Dermis microvascular lymphatic vessel endothelial cell (primary cell): Measurements from ENCODE around the gene SAMD8. TPM values are rescaled to one million over a fixed set of nuclear protein-coding genes. Genes with fewer than 3 reads are reported as not detected.
A peak's percentile ranks its signal among the peaks of the same experiment; 100 is the strongest.
"Not testable (repeated sequence)": the region's sequence is repeated elsewhere in the genome, so short reads cannot be mapped to it uniquely, and the experiment has no call there.

Source experiments
- DNase-seq, 2 donors: peaks; one replicate each; pipeline versions ENCODE4 v3.0.0 to v3.0.0-alpha.2; 2010; ENCODE audit warnings: low read depth in 2 of 2
- total RNA-seq: library from RNA; depleted of rRNA; stranded (reverse); fragments of >200 nt; gene quantifications from 2 replicates; pipeline ENCODE4 v1.2.1, GENCODE V29; 2014

Gene SAMD8
- total RNA-seq, 1 donor from 2014 or later: 21.2 TPM

DNA sequence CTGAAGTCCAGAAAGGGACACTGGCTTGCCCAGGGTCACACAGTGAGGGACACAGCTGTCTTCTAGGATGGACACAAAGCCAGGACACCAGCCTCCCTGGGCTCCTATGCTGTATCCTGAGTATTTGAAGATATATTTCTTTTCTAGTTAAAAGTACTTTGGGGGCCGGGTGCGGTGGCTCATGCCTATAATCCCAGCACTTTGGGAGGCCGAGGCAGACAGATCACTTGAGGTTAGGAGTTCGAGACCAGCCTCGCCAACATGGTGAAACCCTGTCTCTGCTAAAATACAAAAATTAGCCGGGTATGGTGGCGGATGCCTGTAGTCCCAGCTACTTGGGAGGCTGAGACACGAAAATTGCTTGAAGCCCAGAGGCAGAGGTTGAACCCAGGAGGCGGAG, 4.6 kb upstream of the SAMD8 start:
- not testable (repeated sequence) for DNase-seq

DNA sequence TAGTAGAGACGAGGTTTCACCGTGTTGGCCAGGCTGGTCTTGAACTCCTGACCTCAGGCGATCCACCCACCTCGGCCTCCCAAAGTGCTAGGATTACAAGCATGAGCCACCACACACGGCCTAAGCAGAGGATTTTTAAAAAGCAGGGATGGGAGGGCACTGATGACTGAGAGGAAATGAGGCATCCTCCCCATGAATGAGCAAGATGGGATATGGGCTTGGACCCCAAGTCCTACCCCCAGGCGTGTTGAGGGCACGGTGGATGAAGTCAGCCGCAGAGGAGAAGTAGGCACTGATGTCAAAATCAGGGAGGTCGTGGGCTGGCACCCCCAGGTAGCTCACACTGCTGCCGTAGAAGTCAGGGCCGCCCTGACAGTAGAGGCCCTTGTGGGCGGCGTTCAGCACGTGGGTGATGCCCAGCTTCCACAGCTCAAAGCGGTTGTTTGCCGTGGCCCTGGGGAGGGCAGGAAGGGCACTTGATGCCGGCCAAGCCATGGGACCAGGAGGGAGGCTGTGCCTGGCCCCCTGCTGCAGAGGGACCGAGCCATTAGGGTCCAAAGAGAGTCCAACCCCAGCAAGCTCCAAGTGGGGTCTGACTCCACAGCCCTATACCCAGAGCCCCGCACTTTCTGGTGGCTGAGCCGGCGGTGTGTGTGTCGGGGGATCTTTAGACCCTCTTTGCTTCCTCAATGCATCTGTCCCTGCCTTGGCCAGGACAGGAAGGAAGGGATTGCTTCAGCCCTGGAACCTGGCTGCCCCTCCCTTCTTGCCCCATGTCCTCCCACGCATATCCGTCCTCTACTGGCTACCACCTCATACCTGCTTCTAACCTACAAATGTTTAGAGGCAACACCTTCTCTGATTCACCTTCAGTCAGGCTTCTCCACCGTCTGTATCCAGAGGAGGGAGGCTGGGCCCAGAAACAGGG, 3.4 kb upstream of the SAMD8 start:
- no peak for DNase-seq

GRCh38 chr10:75108684-75109458, 2.6 kb upstream of the SAMD8 start:
- peak in 1 of 2 donors; percentile 19 for DNase-seq

DNA sequence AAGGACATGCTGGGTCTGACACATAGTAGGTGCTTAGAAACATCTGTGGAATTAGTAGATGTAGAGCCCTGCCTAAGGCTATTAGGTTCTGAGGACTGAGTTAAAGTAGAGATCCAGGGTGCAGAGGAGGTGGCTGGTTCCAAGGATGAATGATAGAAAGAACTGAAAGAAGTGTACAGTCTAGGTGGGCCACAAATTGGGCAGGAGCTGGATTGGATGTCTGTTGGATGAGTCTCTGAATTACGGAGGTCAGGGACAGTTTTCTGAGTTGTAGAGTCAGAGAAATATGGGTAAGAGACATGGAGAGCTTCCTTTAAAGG, 2.0 kb upstream of the SAMD8 start:
- no peak for DNase-seq

- no peak for DNase-seq
Observed at GRCh38 chr10:75110006-75110632, 1.3 kb upstream of the SAMD8 start.

GRCh38 chr10:75111907-75112679, 637 bp downstream of the SAMD8 start:
- DNase-seq: peak in 1 of 2 donors; percentile 54

DNA sequence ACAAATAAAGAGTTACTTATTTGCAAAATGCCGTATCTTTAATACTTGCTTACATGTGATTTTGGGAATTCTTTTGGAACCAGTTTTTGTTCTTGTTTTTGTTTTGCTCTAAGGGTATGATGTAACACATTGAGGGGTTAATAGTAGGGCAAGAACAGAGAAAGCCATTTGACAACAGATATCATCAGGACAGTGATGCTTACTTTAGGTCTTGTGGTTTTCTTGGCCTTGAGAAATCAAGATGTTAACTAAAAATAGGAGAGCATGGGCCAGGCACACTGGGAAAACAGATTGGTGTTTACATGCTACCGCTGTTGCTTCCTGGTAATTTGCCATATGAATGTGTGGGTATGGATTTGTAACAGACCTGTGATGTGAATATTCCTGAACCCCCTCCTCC, 3.7 kb downstream of the SAMD8 start:
- DNase-seq: peak in 1 of 2 donors; percentile 15

GRCh38 chr10:75116941-75117775, 5.7 kb downstream of the SAMD8 start:
- not testable (repeated sequence) for DNase-seq

DNA sequence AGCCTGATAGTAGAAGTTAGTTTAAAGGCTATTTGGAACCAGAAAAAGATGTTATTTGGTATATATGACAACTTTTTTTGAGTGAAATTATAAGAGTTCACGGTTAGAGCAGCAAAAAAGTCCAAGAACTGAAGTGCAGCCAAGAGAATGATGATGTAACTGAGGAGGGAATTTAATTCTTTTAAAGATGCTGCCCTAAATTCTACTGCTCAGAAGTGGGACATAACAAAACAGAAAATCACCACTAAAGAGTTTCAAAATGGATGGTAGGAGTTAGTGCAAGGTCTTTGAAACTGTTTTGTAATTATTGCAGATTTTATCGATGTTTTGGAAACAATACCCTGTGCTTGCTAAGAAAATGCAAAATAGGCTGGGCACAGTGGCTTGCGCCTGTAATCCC, 6.5 kb downstream of the SAMD8 start:
- no peak for DNase-seq

GRCh38 chr10:75119444-75120066, 8.1 kb downstream of the SAMD8 start:
- DNase-seq: not testable (repeated sequence)

DNA sequence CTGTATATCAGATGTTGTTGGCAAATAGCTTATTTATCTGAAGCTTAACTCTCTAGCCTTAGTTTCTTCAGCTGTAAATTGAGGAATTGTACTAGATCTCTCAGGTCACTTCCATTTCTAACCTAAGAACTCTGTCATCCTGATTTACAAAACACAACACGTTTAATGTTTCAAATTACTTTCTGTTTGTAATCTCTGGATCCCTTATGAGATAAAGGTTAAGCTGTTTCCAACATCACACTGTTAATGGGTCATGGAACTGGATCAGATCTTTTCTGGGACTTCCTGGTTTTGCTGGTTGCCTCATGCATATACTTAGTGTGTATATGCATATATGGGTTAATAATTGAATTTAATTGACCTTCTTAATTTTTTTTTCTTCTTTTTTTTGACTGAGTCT, 9.9 kb downstream of the SAMD8 start:
- DNase-seq: no peak

DNA sequence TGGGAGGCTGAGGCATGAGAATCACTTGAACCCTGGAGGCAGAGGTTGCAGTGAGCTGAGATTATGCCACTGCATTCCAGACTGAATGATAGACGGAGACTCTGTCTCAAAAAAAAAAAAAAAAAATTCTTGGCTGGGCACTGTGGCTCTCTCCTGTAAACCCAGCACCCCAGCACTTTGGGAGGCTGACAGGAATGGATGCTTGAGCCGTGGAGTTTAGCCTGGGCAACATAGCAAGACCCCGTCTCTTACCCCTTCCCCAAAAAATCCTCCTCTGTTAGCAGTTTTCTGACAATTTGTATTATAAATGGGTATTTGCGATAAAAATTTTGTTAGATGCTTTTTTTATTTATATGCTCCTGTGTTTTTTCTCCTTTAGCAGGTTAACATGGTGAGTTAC, 11.0 kb downstream of the SAMD8 start:
- DNase-seq: no peak

DNA sequence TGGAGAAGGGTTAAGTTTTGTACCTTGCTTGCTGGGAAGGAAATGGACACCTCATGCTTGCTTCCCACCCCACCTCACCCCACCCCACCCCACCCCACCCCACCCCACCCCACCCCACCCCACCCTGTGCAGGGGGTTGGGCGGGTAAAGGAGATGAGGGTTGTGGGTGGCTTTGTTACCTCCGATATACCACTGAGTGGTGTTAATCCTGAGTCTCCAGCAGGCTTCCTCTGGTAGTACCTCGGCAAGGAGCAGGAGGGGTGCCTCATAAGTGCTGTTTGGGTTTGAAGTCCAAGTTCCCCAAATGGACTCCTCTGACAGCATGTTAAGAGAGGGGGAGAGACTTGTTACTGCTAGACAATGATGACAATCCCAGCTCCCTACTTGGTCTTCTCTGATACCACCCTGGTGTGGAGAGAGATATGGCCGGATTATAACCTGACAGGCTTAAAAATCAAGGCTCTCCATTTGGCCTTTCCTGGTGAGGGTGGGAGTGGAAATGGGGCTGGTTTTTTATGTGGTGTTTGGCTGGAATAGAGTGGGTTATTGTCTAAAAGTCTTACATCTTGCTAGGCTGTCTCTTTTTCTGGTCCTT, 11.7 kb downstream of the SAMD8 start:
- no peak for DNase-seq

- no peak for DNase-seq
Observed at GRCh38 chr10:75126277-75126676, 14.8 kb downstream of the SAMD8 start.

GRCh38 chr10:75127471-75127870, 16.0 kb downstream of the SAMD8 start:
- peak in 1 of 2 donors; percentile 63 for DNase-seq

DNA sequence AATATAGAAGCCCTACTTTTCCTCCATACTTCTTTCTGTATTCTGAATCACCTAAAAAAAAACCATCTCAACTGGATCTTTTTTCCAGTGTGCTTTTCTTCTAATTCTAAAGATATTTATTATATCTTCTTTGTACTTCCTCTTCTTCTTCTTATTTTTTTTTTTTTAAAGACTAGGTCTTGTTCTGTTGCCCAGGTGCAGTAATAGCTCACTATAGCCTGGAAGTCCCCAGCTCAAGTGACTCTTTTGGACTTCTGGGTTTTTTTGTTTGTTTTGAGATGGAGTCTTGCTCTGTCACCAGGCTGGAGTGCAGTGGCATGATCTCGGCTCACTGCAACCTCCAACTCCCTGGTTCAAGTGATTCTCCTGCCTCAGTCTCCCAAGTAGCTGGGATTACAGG, 17.5 kb downstream of the SAMD8 start:
- DNase-seq: not testable (repeated sequence)

- DNase-seq: no peak
Observed at GRCh38 chr10:75129537-75129936, 18.1 kb downstream of the SAMD8 start.

- not testable (repeated sequence) for DNase-seq
Observed at GRCh38 chr10:75133701-75134100, 22.2 kb downstream of the SAMD8 start.

DNA sequence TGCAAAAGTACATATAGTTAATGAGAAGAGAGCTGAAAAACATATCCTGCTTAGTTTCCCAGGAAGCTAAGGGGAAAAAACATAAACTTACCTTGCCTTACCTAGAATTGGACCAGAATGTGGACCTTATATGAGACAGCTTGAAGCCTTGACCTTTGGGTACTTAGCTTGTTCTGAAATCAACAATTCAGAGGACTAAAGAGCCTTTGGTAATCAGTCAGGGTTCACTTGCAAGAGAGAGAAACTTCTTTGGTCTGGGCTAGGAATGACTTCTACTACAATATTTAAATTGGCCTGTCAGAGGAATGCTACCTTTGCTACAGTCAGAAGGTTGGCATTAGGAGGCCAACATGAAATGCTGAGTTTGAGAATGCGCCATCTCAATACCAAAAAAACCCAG, 24.9 kb downstream of the SAMD8 start:
- no peak for DNase-seq
